HEK293 (cell line): ENCODE results near the gene SNX21.

Experiments
- CTCF ChIA-PET: fragments of 350-600 bp; formaldehyde crosslinking; extraction: SDS; loops from one replicate; lab custom pipeline; 2021; ENCODE audit warnings: antibody characterized with exemption; lab: Yijun Ruan, JAX
- POLR2A ChIA-PET: fragments of 300-600 bp; formaldehyde crosslinking; extraction: SDS; loops from one replicate; lab custom pipeline; 2020; ENCODE audit warnings: antibody characterized with exemption, inconsistent platforms; lab: Yijun Ruan, JAX
- H3K27ac ChIP-seq: fragments of 200-500 bp; sonication (Bioruptor generic); 2 replicates; pipeline ENCODE4 v1.5.1; 2014; ENCODE audit warnings: low read depth, low read length, control low read depth, inconsistent platforms; ENCODE audit errors: extremely low read depth
- H3K36me3 ChIP-seq, 2 experiments: fragments of 200-500 bp in 1 of 2; sonication (Bioruptor generic) in 1 of 2; 1 replicate in 1 of 2; 2 replicates in 1 of 2; pipeline ENCODE4 v1.5.1; 2014 to 2017; ENCODE audit warnings: inconsistent platforms in 2 of 2, low read length in 2 of 2; ENCODE audit not compliant: control insufficient read depth in 2 of 2, insufficient read depth in 1 of 2
- H3K4me1 ChIP-seq: fragments of 200-500 bp; sonication (Bioruptor generic); 2 replicates; pipeline ENCODE4 v1.5.1; 2014; ENCODE audit warnings: mild to moderate bottlenecking, low read length, inconsistent platforms; ENCODE audit not compliant: control insufficient read depth, insufficient read depth
- H3K4me3 ChIP-seq: 2 replicates; pipeline ENCODE4 v1.5.1; 2011; ENCODE audit warnings: low read depth, mild to moderate bottlenecking, control low read depth, low read length, moderate library complexity
- H3K9me3 ChIP-seq: fragments of 200-500 bp; sonication (Bioruptor generic); 2 replicates; pipeline ENCODE4 v1.5.1; 2014; ENCODE audit warnings: low read depth, low read length, inconsistent platforms; ENCODE audit not compliant: control insufficient read depth, insufficient read depth
- AEBP2 ChIP-seq: fragments of 450-650 bp; formaldehyde crosslinking; IDR thresholded peaks from 2 replicates; pipeline ENCODE4 v1.5.1; 2016; ENCODE audit warnings: missing biosample characterization, missing genetic modification characterization, borderline replicate concordance
- GLIS1 ChIP-seq: fragments of 450-650 bp; formaldehyde crosslinking; IDR thresholded peaks from 2 replicates; pipeline ENCODE4 v1.5.1; 2016; ENCODE audit warnings: missing biosample characterization, missing genetic modification characterization
- KLF1 ChIP-seq: fragments of 450-650 bp; formaldehyde crosslinking; IDR thresholded peaks from 2 replicates; pipeline ENCODE4 v1.5.1; 2016; ENCODE audit warnings: missing biosample characterization, missing genetic modification characterization
- KLF8 ChIP-seq: fragments of 450-650 bp; formaldehyde crosslinking; IDR thresholded peaks from 2 replicates; pipeline ENCODE4 v1.5.1; 2016; ENCODE audit warnings: missing biosample characterization, missing genetic modification characterization
- MZF1 ChIP-seq: fragments of 450-650 bp; formaldehyde crosslinking; IDR thresholded peaks from 2 replicates; pipeline ENCODE4 v1.5.1; 2017; ENCODE audit warnings: missing biosample characterization, missing genetic modification characterization, borderline replicate concordance
- OVOL3 ChIP-seq: fragments of 450-650 bp; formaldehyde crosslinking; IDR thresholded peaks from 2 replicates; pipeline ENCODE4 v1.5.1; 2016; ENCODE audit warnings: missing biosample characterization, missing genetic modification characterization
- REST ChIP-seq: fragments of 450-650 bp; formaldehyde crosslinking; IDR thresholded peaks from 2 replicates; pipeline ENCODE4 v1.5.1; 2016; ENCODE audit warnings: missing biosample characterization, missing genetic modification characterization
- SCRT2 ChIP-seq: fragments of 450-650 bp; formaldehyde crosslinking; IDR thresholded peaks from 2 replicates; pipeline ENCODE4 v1.5.1; 2016; ENCODE audit warnings: missing biosample characterization, missing genetic modification characterization
- ZBTB48 ChIP-seq: fragments of 450-650 bp; formaldehyde crosslinking; IDR thresholded peaks from 2 replicates; pipeline ENCODE4 v1.5.1; 2016; ENCODE audit warnings: missing biosample characterization, missing genetic modification characterization
- ZFP37 ChIP-seq: fragments of 450-650 bp; formaldehyde crosslinking; IDR thresholded peaks from 2 replicates; pipeline ENCODE4 v1.5.1; 2016; ENCODE audit warnings: missing biosample characterization, missing genetic modification characterization
- ZIC2 ChIP-seq: fragments of 450-650 bp; formaldehyde crosslinking; IDR thresholded peaks from 2 replicates; pipeline ENCODE4 v1.5.1; 2016; ENCODE audit warnings: missing biosample characterization, missing genetic modification characterization
- ZNF19 ChIP-seq: fragments of 450-650 bp; formaldehyde crosslinking; IDR thresholded peaks from 2 replicates; pipeline ENCODE4; 2016; ENCODE audit warnings: missing biosample characterization, missing genetic modification characterization, low read depth
- ZNF211 ChIP-seq: fragments of 450-650 bp; formaldehyde crosslinking; IDR thresholded peaks from 2 replicates; pipeline ENCODE4 v1.5.1; 2016; ENCODE audit warnings: low read depth, missing biosample characterization, missing genetic modification characterization
- ZNF221 ChIP-seq: fragments of 450-650 bp; formaldehyde crosslinking; IDR thresholded peaks from 2 replicates; pipeline ENCODE4 v1.5.1; 2017; ENCODE audit warnings: missing biosample characterization, missing genetic modification characterization, borderline replicate concordance
- ZNF280C ChIP-seq: fragments of 450-650 bp; formaldehyde crosslinking; IDR thresholded peaks from 2 replicates; pipeline ENCODE4 v1.5.1; 2016; ENCODE audit warnings: missing biosample characterization, missing genetic modification characterization
- ZNF350 ChIP-seq: fragments of 450-650 bp; formaldehyde crosslinking; IDR thresholded peaks from 2 replicates; pipeline ENCODE4 v1.5.0; 2017; ENCODE audit warnings: missing biosample characterization, mild to moderate bottlenecking, missing genetic modification characterization
- ZNF518A ChIP-seq: fragments of 450-650 bp; formaldehyde crosslinking; conservative IDR thresholded peaks from 2 replicates; pipeline ENCODE4 v1.5.1; 2016; ENCODE audit warnings: low read depth, missing biosample characterization, missing genetic modification characterization
- ZNF626 ChIP-seq: fragments of 450-650 bp; sonication (Bioruptor Pico); formaldehyde crosslinking; IDR thresholded peaks from 2 replicates; pipeline ENCODE4 v1.5.1; 2018; ENCODE audit warnings: missing biosample characterization, missing genetic modification characterization, inconsistent platforms
- ZNF76 ChIP-seq: fragments of 450-650 bp; formaldehyde crosslinking; IDR thresholded peaks from 2 replicates; pipeline ENCODE4; 2016; ENCODE audit warnings: low read depth, missing biosample characterization, missing genetic modification characterization, borderline replicate concordance
- ZNF830 ChIP-seq: fragments of 450-650 bp; IDR thresholded peaks from 2 replicates; pipeline ENCODE4 v1.5.0; 2018; ENCODE audit warnings: missing biosample characterization, missing genetic modification characterization, low read depth, mild to moderate bottlenecking, moderate library complexity
- ZNF843 ChIP-seq: fragments of 450-650 bp; formaldehyde crosslinking; IDR thresholded peaks from 2 replicates; pipeline ENCODE4 v1.5.1; 2016; ENCODE audit warnings: missing biosample characterization, missing genetic modification characterization
- ZSCAN16 ChIP-seq: fragments of 450-650 bp; formaldehyde crosslinking; IDR thresholded peaks from 2 replicates; pipeline ENCODE4 v1.5.1; 2016; ENCODE audit warnings: missing biosample characterization, missing genetic modification characterization

Gene SNX21

GRCh38 chr20:45827030-45827652 lies 6.5 kb upstream of the SNX21 start, which contains the start of gene TNNC2:
Gene TNNC2 (minus strand): TSS chr20:45827312. CDS start chr20:45827248, 64 bp downstream.
- Histone ChIP-seq H3K4me1 (no peaks in the 10 kb centered on the region), H3K9me3 (no peaks in the 10 kb centered on the region), H3K36me3 (no peaks in the 10 kb centered on the region), H3K27ac (0 out of 2 replicates have a peak within 1 kb of the TSS, but pooled peaks have one; percentile 31), H3K4me3 (no peak within 1 kb of the TSS)
- POLR2A ChIA-PET: interaction anchor here (1.7 kb wide), 1 partner anchor 10 kb away, joined by 5 read pairs; no protein-coding TSS in a partner anchor
- CTCF ChIA-PET: interaction anchor here (1.1 kb wide), 1 partner anchor 28 kb away, joined by 3 read pairs; no protein-coding TSS in a partner anchor
- TF ChIP-seq ZNF19 (tag by site-specific recombination): no peak
- no peak for TF ChIP-seq ZFP37
- no peak for TF ChIP-seq ZNF280C (tag by site-specific recombination)
- no peak for TF ChIP-seq ZBTB48 (tag by site-specific recombination)
- TF ChIP-seq ZNF830 (tag by site-specific recombination): no peak
- no peak for TF ChIP-seq SCRT2 (tag by site-specific recombination)
- TF ChIP-seq ZNF211: no peak
- TF ChIP-seq OVOL3: no peak
- no peak for TF ChIP-seq ZNF350 (tag by site-specific recombination)
- TF ChIP-seq AEBP2 (tag by site-specific recombination): no peak
- TF ChIP-seq MZF1 (tag by site-specific recombination): no peak
- no peak for TF ChIP-seq ZNF843 (tag by site-specific recombination)
- TF ChIP-seq KLF8 (tag by site-specific recombination): no peak
- no peak for TF ChIP-seq KLF1 (tag by site-specific recombination)
- no peak for TF ChIP-seq ZNF518A (tag by site-specific recombination)

GRCh38 chr20:45827712-45828111 lies 5.9 kb upstream of the SNX21 start:
- ChIA-PET POLR2A (interaction anchor here (0.8 kb wide), 1 partner anchor 11 kb away, joined by 3 read pairs; no protein-coding TSS in a partner anchor), CTCF (interaction anchor here (1.1 kb wide), 1 partner anchor 29 kb away, joined by 3 read pairs; no protein-coding TSS in a partner anchor)
- Histone ChIP-seq H3K9me3 (no peaks in the 10 kb centered on the region), H3K27ac (no peak overlapping the region), H3K4me1 (no peaks in the 10 kb centered on the region), H3K4me3 (no peak overlapping the region), H3K36me3 (no peaks in the 10 kb centered on the region)
- TF ChIP-seq ZSCAN16 (no peak), ZNF830 (tag by site-specific recombination) (no peak), ZIC2 (peak; percentile 32; the same call in 1 of the 2 replicates), ZNF626 (tag by site-specific recombination) (no peak), ZNF221 (tag by site-specific recombination) (no peak), ZNF76 (no peak), KLF1 (tag by site-specific recombination) (no peak), GLIS1 (tag by site-specific recombination) (peak; percentile 50), REST (tag by site-specific recombination) (no peak)
